HCEC 1CT (cell line): ENCODE data around the gene ZSWIM7.
"Not testable (repeated sequence)": the region's sequence is repeated elsewhere in the genome, so short reads cannot be mapped to it uniquely, and the experiment has no call there.

Experiments used
- DNase-seq: peaks from one replicate; pipeline ENCODE4 v3.0.0-alpha.2; 2017

Gene ZSWIM7

GRCh38 chr17:15998031-15998562, 1.4 kb downstream of the ZSWIM7 start:
- no peak for DNase-seq

- no peak for DNase-seq
These were observed 3.2 kb downstream of the ZSWIM7 start for GRCh38 chr17:15996322-15996721.

GRCh38 chr17:15981646-15982580, 17.6 kb downstream of the ZSWIM7 start:
- peak; percentile 75 for DNase-seq

GRCh38 chr17:15981208-15981607, 18.3 kb downstream of the ZSWIM7 start:
- no peak for DNase-seq

- not testable (repeated sequence) for DNase-seq
These were observed 20.5 kb downstream of the ZSWIM7 start for GRCh38 chr17:15979013-15979412.

- no peak for DNase-seq
These were observed 20.9 kb downstream of the ZSWIM7 start for GRCh38 chr17:15978606-15979005.

GRCh38 chr17:15977894-15978293, 21.6 kb downstream of the ZSWIM7 start:
- no peak for DNase-seq

- DNase-seq = no peak
These were observed 25.7 kb downstream of the ZSWIM7 start for GRCh38 chr17:15973834-15974233.

- DNase-seq = no peak
These were observed 26.5 kb downstream of the ZSWIM7 start for GRCh38 chr17:15973016-15973415.

- no peak for DNase-seq
These were observed 27.0 kb downstream of the ZSWIM7 start for GRCh38 chr17:15972497-15972951.

GRCh38 chr17:15971882-15972281, 27.6 kb downstream of the ZSWIM7 start:
- no peak for DNase-seq

- DNase-seq = no peak
These were observed 28.3 kb downstream of the ZSWIM7 start for GRCh38 chr17:15971098-15971678.

GRCh38 chr17:15970500-15970899, 29.0 kb downstream of the ZSWIM7 start:
- DNase-seq = no peak

GRCh38 chr17:15969463-15969862, 30.0 kb downstream of the ZSWIM7 start:
- no peak for DNase-seq

GRCh38 chr17:15967706-15968399, 31.7 kb downstream of the ZSWIM7 start:
- DNase-seq = no peak

- no peak for DNase-seq
These were observed 32.6 kb downstream of the ZSWIM7 start for GRCh38 chr17:15966879-15967248.

- DNase-seq = no peak
These were observed 33.2 kb downstream of the ZSWIM7 start for GRCh38 chr17:15966183-15966878.

- no peak for DNase-seq
These were observed 34.0 kb downstream of the ZSWIM7 start for GRCh38 chr17:15965528-15965927.

- no peak for DNase-seq
These were observed 35.8 kb downstream of the ZSWIM7 start for GRCh38 chr17:15963670-15964110.

GRCh38 chr17:15958484-15958854, 41.0 kb downstream of the ZSWIM7 start:
- no peak for DNase-seq

GRCh38 chr17:15957608-15958307, 41.7 kb downstream of the ZSWIM7 start:
- DNase-seq = no peak

GRCh38 chr17:15957206-15957605, 42.3 kb downstream of the ZSWIM7 start:
- no peak for DNase-seq
